NCI-H69 (cell line): ENCODE results near the gene KCNG2.
A peak's percentile ranks its signal among the peaks of the same experiment; 100 is the strongest.

ENCODE experiments used
- DNase-seq: peaks from one replicate; lab custom pipeline; 2025; lab: John Stamatoyannopoulos, UW

The KCNG2 gene

DNA sequence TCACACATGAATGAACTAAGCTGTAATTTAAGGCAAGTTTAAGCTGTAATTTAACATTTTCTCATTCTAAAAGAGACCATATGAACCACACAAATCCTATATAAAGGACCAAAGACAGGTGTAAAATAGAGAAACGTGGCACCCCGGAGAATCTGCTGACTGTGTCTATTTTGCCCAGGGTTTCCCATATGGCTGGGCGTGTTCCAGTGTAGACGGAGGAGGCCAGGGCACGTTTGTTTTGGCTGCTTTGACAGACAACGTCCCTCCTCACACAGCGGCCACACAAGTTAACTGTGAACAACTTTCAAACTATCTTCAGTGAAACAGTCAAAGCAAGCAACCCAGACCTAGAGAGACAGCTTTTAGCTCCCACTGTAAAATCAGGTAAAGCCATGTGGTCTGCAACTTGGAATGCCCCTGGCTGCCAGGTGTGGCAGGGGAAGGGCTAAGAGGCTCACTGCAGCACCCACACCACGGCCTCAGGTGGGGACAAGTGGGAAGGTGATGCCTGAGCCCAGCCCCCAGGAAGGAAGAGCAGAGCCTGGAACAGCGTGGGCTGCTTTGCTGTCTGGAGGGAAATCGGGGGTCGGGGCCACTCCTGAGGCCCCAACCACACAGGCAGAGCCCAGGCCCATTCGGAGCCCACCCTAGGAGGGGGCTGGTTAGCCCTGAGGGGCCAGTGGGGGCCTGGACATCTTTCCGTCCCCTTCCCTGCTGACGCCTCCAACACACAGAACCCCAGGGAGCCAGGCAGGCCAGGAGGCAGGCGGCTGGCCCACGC lies 113.0 kb downstream of the KCNG2 start:
- DNase-seq = no peak

DNA sequence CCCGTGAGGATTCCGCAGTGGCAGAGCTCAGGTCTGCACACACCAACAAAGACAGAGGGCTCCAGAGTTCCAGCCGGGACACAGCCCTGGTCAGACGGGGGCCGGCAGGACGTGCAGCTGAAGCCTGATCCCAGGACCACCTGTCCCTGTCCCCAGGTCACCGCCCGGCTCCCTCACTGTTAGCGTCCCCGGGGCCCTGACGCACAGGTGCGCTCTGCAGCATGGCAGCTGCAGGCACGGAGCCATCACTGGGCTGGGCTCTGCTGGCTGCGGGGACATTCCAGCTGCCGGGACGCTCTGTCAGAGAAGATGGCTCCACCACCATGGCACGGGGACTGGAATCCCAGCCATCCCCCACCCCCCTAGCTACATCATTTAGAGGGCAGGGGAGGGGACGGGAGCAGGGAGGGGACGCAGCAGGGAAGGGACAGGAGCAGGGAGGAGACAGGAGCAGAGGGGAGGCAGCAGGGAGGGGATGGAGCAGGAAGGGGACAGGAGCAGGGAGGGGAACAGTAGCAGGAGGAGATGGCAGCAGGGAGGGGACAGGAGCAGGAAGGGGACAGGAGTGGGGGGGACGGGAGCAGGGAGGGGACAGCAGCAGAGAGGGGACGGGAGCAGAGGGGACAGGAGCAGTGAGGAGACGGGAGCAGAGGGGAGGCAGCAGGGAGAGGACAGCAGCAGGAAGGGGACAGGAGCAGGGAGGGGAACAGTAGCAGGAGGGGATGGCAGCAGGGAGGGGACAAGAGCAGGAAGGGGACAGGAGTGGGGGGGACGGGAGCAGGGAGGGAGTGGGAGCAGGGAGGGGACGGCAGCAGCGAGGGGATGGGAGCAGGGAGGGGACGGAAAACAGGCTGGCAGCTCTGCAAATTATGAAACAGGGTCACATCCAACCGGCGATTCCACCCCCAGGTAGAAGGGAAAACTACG lies 113.9 kb downstream of the KCNG2 start:
- no peak for DNase-seq

DNA sequence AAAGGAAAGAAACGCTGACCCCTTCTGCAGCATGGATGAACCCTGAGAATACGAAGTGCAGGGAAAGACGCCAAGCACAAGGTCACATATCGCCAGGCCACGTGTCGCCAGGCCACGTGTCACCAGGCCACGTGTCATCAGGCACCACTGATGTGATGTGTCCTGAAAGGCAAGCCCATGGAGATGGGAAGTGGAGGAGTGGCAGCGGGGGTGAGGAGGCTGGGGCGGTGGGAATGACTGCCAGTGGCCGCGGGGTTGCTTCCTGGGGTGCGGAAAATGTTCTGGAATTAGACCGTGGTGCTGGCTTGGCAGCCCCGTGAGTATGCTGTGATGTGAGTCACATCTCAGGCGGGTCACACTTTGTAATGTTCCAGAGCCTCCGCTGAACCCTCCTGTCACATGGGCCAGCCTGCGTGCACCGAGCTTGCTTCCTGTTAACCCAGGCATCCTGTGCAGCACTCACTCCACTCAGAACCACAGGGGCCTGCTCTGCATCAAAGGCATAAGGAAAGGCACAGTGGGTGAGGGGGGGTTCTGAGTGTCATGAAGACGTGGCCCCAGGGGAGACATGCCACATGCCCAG lies 114.8 kb downstream of the KCNG2 start:
- no peak for DNase-seq

DNA sequence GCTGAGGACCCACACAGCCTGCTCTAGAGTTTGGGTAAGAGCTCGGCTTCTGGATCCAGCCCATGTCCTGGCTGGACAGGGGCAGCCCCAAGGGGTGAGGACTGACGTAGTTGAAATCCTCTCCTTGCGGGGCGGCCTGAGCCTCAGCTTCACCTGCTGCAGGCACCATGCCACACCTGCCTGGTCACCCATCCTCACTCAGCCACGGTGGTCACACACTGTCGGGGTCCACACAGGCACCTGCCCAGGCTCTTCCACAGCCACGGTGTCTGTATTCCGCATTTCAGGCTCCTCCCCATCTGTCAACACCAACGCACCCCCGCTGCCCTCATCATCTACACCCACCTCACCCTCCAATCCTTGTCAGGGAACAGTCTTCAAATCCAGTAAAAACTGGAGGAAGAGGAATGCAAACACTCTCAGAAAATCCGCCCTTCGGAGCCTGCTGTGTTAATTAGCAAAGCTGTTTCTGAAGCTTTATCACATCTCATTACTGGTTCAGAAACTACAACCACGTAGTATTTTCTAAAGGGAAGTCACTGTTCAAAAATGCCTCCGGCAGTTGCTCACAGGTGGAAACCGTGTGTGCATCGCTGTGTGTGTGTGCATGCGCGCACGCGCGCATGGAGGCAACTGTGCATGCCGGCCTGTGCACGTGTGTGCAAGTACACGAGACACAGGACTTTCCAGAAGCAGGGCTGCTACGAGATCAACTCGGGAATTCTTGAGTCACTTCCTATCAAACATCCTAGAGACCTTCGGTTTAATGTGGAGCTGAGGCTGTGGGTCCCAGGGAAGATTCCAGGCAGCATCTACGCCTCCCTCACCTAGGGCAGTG lies 115.5 kb downstream of the KCNG2 start:
- no peak for DNase-seq

DNA sequence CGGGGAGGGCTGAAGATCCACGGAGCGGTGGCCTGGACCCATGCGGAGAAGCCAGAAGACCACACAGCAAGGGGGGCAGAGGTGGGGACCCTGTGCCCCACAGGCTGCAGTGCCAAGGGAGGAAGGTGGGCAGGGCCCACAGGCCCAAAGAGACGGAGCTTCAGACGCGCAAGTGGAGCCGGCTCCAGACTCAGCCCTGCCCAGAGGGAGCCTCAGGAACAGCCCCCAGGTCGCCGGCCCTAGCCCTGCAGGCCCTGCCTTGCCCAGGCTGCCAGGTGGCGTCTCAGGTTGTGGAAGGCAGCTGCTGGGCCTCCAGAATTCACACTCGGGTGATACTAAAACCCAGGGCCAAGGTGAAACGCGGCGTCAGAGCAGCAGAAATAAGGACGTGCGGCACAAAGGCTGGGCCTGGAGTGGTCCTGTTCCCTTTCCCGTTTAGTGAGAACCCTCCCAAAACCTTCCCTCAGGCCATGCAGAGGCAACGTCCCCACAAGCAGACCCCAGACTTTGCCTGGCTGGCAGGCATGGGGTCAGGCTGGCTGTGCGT lies 116.9 kb downstream of the KCNG2 start:
- DNase-seq = no peak

DNA sequence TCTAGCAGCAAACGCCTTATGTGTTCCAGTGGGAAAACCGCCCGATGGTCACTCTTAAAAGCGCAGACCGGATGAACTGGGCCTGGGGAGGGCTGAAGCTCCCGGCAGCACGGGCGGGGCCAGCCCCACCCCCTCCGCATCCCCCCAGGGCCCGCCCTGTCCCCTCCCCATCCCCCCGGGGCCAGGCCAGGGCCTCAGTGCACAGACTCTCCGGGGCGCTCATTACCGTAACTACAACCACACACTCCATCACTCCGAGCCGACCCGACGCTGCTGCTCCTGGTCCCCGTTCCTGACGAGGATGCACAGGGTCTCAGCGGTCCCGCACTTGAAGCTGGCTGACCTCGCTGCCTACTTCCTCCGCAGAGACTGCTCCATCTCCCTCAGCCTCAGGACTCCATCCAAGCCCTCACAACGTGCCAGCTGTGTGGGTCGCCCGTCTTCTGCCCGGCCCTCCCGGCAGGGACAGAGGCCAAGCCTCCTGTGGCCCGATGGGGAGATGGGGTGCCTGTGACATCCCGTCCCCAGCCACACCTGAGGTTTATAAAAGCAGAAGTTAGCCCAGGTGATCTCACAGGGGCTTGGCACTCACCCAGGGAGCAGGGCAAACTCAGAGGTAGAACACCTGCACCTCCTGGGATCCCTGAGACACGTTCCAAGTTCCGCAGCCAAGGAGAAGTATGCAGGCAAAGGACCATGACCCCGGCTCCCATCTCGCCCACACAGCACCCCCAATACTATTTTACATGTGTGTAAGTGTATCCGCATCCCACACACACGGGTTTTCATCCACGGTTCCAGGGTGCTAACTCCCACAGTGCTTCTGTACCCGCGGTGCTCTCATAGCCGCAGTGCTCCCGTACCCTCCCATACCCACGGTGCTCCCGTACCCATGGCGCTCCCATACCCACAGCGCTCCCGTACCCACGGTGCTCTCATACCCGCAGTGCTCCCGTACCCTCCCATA lies 117.7 kb downstream of the KCNG2 start:
- DNase-seq = no peak

DNA sequence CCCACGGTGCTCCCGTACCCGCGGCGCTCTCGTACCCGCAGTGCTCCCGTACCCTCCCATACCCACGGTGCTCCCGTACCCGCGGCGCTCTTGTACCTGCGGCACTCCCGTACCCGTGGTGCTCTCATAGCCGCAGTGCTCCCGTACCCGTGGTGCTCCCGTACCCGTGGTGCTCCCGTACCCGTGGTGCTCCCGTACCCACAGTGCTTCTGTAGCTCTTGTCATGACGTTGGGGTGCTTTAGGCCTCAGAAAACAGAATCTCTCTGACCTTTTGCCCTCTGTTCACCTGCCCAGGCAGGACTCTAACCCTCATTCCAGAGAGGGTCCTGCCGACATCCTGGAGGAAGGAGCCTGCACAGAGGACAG lies 118.4 kb downstream of the KCNG2 start:
- DNase-seq = no peak

DNA sequence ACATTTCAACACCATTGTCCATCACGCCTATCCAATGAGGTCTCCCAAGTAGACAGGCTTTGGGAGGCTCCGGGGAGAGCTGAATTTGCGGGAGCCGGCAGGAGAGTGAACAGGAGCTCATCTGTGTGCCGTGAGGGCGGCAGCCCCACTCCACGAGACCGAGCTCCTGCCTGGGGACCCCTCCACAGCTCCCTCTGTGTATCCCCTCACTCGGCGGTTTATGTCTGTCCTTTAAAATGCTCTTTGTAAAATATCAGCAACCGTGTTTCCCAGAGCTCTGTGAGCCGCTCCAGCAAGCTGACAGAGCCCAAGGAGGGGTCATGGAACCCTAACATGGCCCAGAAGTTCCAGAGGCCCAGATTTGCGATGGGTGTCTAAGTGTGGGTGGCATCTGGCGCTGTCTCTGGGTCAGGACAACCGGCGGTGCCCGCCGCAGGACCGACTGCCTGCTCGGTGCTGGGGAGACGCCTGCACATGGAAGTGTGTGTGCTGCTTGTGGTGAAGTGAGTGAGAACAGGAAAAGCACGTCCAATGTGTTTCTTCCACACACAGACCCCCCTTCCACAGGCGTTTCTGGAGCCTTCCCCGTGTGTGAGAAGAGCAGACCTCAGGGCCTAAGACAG lies 118.9 kb downstream of the KCNG2 start:
- DNase-seq = no peak

DNA sequence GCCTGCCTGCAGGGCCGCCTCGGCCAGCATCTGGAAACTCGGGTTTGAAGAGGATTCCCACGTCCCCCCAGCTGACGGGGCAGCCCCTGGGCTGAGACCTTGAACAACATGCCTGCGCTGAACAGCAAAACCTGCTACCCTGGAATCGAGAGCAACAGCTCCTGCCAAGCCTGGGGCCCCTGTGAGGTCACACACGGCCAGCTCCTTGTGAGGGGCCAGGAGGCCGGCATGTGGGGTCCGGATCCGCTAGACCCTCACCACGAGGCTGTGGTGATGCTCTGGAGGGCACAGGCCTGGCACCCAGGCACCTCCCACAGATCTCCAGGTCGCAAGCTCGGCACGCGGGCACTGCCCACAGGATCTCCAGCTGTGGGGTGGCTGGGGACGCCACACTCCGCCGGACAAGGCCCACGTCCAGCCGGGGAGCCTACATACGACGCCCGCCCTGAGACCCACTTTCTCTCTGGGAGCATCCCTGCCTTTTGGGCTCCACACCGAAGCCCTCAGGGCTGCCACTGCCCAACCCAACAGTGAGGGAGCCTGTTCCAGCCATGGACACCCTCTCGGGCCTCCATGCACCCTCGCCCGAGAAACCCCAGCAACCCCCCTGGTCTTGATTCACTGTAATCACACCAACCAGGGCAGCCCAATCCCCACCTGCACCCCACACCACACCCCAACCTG lies 119.6 kb downstream of the KCNG2 start:
- DNase-seq = no peak

DNA sequence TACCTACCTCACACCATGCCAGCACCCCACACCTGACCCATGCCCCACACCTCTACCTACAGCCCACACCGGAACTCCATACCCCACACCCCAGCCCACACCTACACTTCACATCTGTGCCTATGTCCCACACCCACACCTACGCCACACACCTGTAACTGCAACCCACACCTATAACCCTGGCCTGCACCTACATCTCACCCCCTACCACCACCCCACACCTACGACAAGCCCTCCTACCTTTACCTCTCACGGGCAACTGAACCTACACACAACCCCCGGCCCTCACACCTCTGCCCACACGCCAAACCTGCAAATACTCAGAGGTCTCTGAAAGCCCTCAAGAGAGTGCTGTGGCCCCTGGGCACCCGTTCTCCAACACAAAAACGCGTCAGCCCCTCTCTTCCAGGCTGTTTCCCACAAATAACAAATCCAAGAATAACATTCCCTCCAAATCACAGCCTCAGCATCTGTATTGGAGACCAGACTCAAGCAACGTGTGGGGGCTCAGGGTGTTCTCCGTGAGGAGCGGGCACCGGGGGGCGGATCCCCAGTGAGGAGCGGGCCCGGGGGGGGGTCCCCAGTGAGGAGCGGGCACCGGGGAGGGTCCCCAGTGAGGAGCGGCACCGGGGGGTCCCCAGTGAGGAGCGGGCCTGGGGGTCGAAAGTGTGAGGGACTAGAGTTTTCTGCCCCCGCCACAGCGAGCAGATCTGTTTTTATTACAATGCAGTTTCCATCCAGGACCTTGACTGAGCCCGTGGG lies 120.3 kb downstream of the KCNG2 start:
- no peak for DNase-seq

DNA sequence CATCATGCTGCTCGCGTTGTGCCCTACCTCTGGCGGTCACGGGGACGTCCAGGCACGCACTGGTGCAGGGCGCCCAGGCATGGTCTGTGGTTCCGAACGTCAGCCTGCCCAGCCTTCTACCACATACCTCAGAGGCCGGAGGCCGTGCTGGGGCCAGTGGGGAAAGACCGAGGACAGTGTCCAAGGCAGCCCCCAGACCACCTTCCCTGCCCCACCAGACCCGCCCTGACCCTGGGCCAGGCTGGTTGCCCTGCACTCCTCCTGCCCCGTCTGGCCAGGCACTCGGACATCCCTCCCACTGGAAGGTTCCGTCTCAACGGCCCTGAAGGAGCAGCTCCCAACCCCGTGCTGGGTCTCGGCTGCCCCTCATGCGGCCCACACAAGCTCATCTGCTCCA lies 120.9 kb downstream of the KCNG2 start:
- no peak for DNase-seq

DNA sequence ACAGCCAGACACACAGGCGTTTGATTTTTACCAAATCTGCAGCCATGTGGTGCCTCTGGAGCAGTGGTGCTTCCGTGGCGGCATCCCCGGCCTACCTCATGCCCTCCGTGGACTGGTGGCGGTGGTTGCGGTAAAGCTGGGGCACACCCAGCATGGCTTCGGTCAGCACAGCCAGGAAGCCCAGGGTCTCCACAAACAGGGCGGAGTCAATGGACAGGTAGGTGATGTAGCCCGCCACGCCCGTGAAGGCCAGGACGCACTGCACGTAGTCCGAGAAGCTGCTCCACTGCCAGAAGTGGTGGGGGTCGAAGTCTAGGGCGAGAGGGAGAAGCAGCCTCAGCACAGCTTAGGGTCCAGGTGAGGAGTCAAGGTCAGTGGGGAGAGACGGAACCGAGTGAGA lies 121.4 kb downstream of the KCNG2 start:
- DNase-seq = no peak

DNA sequence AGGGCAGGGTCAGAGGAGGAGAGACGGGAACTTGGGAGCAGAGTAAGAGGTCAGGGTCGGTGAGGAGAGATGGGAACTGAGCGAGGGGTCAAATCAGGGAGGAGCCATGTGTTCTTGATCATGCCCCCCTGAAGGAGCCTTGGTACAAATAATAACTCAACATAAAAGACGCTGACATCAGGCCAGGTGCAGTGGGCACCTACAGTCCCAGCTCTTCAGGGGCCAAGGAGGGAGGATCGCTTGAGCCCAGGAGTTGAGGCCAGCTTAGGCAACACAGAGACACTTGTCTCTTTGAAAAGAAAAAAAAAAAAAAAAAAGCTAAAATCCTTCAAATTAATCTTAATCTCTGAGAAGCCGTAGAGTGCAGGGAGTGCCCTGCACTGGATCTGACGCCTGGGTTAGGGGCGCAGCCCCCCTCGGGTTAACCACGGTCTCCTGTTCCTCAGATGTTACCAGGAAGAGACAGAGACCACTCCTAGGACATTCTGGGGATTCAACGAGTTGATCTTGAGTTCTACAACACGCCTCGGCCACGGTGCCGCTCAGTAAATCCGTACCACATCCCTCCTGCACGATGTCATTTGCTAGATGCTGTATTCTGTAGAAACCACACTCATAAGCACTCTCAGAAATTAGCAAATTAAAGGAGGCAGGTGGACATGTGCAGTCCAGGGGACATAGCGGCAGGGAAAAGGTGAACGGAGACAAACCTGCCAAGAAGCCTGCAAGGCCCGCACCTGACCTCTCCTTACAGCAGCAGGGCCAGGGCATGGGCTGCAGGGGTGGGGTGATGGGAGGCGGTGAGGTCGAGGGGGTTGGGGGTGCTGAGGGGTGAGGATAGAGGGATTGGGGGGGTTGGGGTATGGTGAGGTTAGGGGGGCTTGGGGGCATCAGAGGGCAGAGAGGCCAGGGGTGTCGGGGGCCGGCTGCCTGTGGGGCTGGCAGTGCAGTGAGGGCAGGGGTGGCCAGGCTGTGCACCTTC lies 124.5 kb downstream of the KCNG2 start:
- no peak for DNase-seq

DNA sequence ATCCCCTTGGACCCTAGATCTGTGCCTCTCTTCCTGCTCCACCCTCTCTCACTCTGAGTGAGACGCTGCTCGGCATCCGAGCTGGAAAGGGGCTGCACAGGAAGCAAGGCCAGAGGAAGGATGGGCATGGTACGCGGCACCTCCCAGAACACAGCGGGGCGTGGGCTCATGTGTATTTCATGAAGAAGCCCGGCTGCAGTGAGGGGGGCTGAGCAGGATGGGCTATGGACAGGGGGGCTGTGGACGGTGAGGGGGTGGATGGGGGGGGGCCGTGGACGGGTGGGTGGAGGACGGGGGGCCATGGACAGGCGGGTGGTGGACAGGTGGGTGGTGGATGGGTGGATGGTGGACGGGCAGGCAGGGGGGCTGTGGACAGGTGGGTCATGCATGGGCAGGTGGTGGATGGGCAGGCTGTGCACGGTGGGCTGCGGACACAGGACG lies 125.3 kb downstream of the KCNG2 start:
- no peak for DNase-seq

DNA sequence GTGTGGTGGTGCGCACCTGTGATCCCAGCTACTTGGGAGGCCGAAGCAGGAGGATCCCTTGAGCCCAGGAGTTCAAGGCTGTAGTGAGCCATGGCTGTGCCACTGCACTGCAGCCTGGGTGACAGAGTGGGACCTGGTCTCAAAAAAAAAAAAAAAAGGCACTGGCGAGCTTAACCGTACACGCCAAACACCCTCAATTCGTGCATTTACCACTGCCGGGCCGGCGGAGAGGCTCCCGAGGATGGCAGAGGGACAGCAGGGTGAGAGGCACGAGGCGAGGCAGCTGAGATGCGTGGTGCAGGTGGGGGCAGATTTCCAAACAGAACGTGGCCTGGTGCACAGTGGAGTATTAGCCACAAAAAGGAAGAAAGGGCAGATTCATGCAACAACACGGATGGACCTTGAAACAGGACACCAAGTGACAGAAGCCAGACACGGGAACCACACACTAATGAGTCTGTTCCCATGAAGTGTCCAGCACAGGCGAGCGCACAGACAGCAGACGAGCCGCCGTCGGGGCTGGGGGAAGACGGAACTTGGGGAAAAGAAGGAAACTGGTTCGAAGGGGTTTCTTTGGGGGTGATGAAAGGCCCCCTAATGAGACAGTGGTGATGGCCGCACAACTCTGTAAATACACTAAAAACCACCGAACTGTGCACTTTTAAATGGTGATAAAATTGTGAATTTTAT lies 126.3 kb downstream of the KCNG2 start:
- DNase-seq = no peak

DNA sequence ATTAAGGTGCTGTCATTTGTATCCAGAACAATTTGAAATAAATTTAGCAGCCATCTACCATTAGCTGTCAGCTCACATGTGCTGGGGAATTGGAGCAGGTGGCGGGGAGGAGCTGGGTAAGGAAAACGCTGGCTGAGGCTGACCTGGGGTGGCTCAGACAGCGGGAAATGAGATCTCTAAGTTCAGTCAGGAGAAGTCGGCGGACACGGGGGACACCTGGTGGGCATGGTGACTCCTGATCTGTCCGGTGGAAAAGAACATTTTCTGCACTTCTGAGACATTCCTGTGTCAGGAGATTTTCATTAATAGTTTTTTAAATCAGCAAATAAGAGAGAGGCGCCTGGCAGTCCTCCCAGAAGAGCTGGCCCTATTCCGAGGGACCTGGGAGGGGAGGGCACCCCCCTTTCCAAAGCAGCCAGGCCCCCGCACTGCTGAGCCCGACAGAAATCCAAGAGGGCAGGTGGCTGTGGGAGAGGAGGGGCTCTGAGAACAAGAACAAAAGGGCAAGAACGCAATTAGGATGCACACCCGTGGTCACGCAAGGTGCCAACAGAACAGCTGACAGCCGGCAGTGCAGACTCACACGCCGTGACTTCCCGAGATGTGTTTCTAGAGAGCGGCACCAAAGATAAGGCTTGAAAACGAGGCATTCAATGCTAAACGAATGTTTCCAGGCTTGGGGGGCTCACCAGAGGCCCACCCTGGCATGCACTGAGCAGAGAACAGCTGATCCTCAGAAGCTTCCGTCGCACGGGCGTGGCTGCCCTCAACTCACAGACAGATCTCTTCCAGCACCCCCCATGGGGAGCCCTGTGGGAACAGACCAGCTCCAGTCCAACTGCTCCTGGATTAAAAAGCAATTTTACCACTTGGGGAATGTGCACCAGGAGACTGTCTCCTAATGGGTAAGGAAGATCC lies 127.3 kb downstream of the KCNG2 start:
- peak; percentile 38 for DNase-seq
